Activated effector memory CD4-positive, alpha-beta T cell treated with anti-CD3 and anti-CD28 coated beads, Interleukin-2, amount 50 U/mL, for 16 hours (primary cell): ENCODE data around the gene CNOT6.

Experiments used
- DNase-seq: peaks from one replicate; pipeline ENCODE4 v3.0.0-alpha.2; 2020

Gene CNOT6

DNA sequence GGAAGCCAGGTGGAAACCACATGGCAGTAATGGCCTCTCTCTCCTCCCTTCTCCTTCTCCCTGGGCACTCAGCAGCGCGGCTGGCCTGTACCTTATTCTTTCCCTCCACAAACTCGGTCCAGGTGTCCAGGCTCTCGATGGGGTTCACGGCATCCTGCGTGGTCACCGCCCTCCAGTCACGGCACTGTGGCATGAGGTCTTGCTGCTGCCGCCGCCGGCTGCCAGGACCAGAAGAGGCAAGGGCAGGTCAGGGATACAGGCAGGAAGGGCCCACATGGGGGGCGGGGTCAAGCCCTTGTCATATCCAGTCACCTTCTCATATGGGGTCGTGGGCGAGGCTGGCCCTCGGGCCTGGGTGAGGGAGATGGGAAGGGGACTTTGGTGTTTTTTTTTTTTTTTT, 129.7 kb downstream of the CNOT6 start:
- DNase-seq: no peak

DNA sequence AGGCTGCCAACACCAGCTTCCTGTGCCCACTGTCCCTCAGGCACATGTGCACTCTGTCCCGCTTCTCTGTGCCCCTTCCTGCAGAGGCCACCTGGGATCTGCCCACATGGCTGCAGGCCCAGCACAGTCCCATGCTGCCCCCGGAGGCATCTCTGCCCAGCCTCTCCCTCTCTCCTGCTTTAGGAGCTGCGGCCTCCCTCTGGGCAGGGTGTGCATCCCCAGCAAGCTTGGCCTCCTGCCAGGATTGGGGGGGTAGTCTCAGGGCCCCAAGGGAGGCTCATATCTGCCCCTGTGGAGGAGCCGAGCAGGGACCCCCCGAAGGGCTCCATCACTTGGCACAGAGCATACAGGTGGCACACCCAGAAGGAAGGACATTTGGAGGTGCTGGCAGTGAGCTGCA, 130.4 kb downstream of the CNOT6 start:
- no peak for DNase-seq

DNA sequence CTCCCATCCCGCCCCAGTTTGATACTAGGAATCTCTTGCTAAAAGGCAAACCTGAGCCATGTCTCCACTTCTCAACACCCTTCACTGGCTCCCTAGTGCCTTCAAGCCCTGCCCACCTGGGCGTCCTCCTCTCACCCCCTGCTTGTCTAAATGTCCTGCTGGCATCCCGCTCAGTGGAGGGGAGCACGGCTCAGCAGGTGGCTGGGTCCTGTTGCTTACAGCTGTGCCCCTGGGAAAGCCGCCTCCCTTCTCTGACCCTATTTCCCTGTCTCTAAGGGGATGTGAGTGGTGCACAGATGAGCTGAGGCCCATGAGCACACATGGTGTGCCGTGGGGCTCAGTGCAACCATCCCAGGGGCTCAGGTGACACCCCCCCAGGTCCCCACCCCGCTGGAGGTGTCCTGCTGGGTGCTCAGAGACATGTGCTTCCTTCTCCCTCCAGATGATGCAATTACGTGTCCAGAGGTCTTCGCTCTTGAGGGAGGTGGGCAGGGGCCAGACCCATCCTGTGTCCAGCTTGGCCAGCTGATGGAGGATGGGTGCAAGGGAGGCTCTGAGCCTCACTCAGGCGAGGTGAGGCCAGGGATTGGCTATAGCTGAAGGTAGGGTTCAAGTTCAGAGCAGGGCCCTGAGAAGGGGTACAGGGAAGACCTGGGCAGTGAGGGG, 131.1 kb downstream of the CNOT6 start:
- DNase-seq: no peak

DNA sequence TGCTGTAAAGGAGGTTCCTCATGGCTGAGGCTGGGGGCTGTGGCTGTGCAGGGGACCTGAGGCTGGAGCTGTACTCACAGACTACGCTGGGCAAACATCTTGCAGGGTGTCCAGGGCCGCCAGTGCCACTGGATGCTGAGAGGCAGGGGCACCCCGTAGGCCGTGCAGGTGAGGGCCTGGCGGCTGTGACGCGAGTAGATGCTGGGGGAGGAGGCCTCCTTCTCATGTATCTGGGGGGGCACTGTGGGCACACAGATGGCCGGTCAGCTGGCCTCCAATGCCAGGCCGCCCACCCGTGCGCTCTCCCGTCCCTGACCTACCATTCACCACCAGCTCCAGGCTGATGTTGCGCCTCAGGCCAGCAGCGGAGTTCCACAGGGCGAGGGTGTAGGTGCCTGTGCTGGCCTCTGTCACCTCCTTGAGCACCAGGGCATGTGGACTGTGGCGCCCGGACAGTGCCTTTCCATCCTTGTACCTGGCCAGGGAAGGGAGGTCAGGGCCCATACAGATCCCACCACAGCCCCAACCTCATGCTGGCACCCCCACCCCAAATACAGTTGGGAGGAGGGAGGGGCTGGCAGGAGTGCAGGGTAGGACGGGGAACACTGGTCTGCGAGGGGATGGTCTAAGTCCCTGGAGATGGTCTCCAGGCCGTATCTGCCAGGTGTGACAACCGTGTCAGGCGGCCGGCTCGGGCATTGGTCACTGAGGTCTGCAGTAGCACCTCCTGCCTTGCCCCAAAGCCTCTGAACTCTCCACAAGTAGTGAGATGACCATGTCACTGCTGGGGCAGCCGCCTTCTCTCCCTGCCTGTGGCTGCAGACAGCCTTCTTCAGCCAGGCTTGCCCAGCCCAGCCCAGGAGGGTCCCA, 131.8 kb downstream of the CNOT6 start:
- DNase-seq: no peak

DNA sequence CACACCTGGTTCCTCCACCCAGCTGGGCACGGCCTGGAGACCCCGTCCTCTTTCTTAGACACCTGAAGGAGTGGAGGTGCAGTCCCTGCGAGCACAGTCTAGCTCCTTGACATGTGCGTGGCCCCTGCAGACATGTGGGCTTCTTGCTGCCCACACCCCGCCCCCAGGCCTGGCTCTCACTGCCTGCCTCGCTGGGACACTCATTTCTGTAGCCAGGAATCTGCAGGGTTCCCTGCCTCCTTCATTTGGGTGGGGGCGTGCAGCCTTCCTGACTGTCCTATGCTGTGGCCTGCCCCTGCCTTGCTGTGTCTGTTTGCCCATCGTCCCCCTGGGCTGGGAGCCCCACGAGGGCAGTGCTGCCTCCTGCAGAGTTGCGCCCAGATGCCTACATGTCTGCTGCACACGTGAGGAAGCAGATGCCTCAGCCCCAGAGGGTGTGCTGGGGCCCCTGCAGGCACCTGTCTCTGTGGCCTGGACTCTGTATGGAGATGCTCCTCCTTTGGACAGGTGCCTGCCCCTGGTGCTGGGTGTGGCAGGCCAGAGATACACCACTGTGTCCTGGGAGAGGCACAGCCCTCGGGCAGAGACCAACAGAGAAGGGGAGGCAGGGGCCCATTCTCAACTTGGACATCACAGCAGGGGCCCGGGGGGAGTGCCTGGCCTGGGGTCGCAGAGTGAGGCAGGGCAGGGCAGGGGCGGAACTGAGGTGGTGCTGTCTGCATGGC, 132.6 kb downstream of the CNOT6 start:
- no peak for DNase-seq

DNA sequence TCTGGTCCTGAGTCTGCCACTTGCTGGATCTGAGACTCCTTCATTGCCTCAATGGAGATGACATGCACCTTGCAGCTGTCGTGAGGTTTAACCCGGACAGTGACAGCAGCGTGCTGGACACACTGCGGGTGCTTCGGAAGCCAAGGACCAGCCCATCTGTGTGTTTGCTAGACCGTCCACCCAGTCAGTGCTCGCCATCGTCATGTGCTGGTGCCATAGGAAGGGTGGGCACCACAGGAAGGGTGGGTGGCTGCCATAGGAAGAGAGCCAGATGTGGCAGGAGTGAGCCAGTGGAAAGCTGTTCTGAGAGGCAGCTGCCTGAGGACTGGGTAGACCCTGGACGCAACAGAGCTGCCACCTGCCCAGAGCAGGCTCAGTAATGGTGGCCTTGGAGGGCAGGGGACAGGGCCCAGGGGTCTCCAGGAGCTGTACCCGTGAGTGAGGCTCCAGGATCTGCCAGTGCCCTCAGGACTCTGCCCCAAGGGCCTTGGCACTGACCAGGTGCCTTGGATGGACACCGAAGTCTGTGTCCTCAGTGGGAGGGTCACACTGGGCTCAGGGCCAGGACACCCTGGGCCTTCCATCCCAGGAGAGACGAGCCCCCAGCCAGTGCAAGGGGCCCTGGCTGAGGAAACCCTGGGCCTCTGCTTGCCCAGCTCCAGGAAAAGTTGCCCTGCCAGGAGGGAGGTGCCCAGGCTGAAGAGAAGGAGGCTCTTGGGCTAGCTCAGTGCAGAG, 133.4 kb downstream of the CNOT6 start:
- DNase-seq: no peak
